ENCODE results near the gene MYL4. TPM values are rescaled to one million over a fixed set of nuclear protein-coding genes. Genes with fewer than 3 reads are reported as not detected.

The MYL4 gene
- total and polyA plus RNA-seq, 2 of the 8 experiments (the other 6 are each of a cell fraction or from before 2014, with no cell fraction given): 0.12 TPM; not detected in 1

DNA sequence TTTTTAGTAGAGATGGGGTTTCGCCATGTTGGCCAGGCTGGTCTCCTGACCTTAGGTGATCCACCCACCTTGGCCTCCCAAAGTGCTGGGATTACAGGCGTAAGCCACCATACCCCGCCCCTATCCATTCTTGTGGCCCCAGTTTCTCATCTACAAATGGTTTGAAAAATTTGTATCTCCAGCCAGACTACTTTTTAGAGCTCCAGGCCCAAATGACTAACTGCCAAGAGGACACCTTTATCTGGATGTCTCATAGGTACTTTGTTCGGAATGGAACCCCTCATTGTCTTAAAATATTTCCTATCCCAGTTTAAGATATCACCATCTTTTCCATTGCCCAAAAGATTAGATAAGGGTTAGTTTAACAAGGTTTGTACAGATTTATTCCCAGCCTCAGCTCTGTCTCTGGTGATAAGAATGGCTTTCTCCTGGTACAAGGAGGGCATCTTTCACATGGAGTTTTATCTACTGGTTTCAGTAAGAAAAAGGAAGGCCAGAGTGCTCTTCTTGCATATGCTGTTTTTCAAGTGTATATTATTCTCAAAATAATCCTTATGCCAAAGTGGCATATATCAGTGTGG is 15.1 kb upstream of the MYL4 start:
- Histone ChIP-seq H3K23me2 (ENCODE audit: low read depth, low read length) (no peaks in the 10 kb centered on the region; the same call in 1 of the 2 replicates), H3K4me3 (ENCODE audit: extremely low read depth in 1 of 4, insufficient read depth in 2 of 4, low read depth in 3 of 4, low read length in 4 of 4) (no peak overlapping the region), H2AFZ (ENCODE audit: low read length) (no peak overlapping the region), H3K79me1 (ENCODE audit: low read depth, low read length) (no peaks in the 10 kb centered on the region), H3K56ac (replicated peaks; ENCODE audit: insufficient read length, low read depth, low read length) (no peak overlapping the region), H2BK15ac (ENCODE audit: low read length) (no peak overlapping the region), H3K9me3 (ENCODE audit: insufficient read depth in 2 of 2, low read depth in 1 of 2, low read length in 1 of 2) (no peaks in the 10 kb centered on the region), H3K23ac (ENCODE audit: insufficient read length) (no peak overlapping the region), H3K36me3 (ENCODE audit: control insufficient read depth in 2 of 4, insufficient read depth in 4 of 4, low read length in 3 of 4) (no peaks in the 10 kb centered on the region), H2BK5ac (ENCODE audit: low read depth, low read length) (no peak overlapping the region), H4K91ac (replicated peaks; ENCODE audit: insufficient read length, low read length) (no peak overlapping the region), H4K5ac (ENCODE audit: insufficient read length, low read depth, low read length) (no peak overlapping the region), H3K18ac (ENCODE audit: extremely low read depth, low read length) (no peak overlapping the region), H3K4me1 (replicated peaks in 1 of 4; ENCODE audit: control insufficient read depth in 3 of 4, insufficient read depth in 4 of 4, low read length in 3 of 4) (no peaks in the 10 kb centered on the region; a peak in 1 of 7 replicates), H3K27ac (ENCODE audit: low read depth, low read length) (no peak overlapping the region), H3K27me3 (replicated peaks in 1 of 4; ENCODE audit: control insufficient read depth in 3 of 4, extremely low read depth in 1 of 4, insufficient read depth in 3 of 4, low read length in 3 of 4) (no peaks in the 10 kb centered on the region), H3K4me2 (ENCODE audit: insufficient read depth in 1 of 2, low read depth in 2 of 2, low read length in 2 of 2) (no peak overlapping the region), H2BK12ac (ENCODE audit: low read depth, low read length) (no peak overlapping the region), H2BK120ac (replicated peaks; ENCODE audit: low read depth, low read length) (no peak overlapping the region), H3K14ac (ENCODE audit: insufficient read length) (no peak overlapping the region), H3K4ac (replicated peaks; ENCODE audit: insufficient read length, low read depth, low read length) (no peak overlapping the region), H4K8ac (ENCODE audit: extremely low read depth, insufficient read depth, low read length) (no peak overlapping the region), H2AK5ac (ENCODE audit: low read depth, low read length) (no peak overlapping the region), H3K79me2 (ENCODE audit: control insufficient read depth in 1 of 2, insufficient read depth in 2 of 2, low read length in 2 of 2) (no peaks in the 10 kb centered on the region), H3K9ac (replicated peaks in 1 of 4; ENCODE audit: extremely low read depth in 1 of 4, low read depth in 3 of 4, low read length in 3 of 4) (no peak overlapping the region), H4K20me1 (replicated peaks in 1 of 2; ENCODE audit: control insufficient read depth in 1 of 2, insufficient read depth in 2 of 2, low read length in 2 of 2) (no peaks in the 10 kb centered on the region), H2BK20ac (ENCODE audit: low read length) (no peak overlapping the region)
- DNase-seq (ENCODE audit: low read depth in 1 of 2, low spot score in 2 of 2) (no peak), FAIRE-seq (no peak)
- POLR2A ChIA-PET (ENCODE audit: partially characterized antibody): no interaction called here
- 99% methylated on average over 4 of the region's 4 CpGs; no CpG with 5 or more reads in 1 of the 2 experiments for WGBS, 2 experiments (ENCODE audit: extremely low coverage in 1 of 2, insufficient coverage in 1 of 2, insufficient read length in 1 of 2, insufficient replicate concordance in 2 of 2, low coverage in 1 of 2, low lambda C conversion rate in 2 of 2, missing lambda C conversion rate in 1 of 2)
- CTCF ChIA-PET (ENCODE audit: partially characterized antibody): no interaction called here
- TF ChIP-seq HDAC2 (IDR thresholded peaks at IDR 0.05; ENCODE audit: borderline replicate concordance in 1 of 2, low read depth in 2 of 2, low read length in 2 of 2) (no peak), SIN3A (conservative IDR thresholded peaks at IDR 0.05 in 1 of 2, IDR thresholded peaks at IDR 0.05 in 1 of 2; ENCODE audit: low read depth in 1 of 2, low read length in 2 of 2) (no peak), SP1 (IDR thresholded peaks at IDR 0.05; ENCODE audit: low read depth, low read length) (no peak), NRF1 (IDR thresholded peaks at IDR 0.05; ENCODE audit: low read depth, low read length) (no peak)
